AG04450 (cell line): ENCODE data around the gene FAM210A. TPM values are rescaled to one million over a fixed set of nuclear protein-coding genes. Genes with fewer than 3 reads are reported as not detected.

ENCODE experiments used
- CTCF ChIA-PET: fragments of 300-600, 350-600 bp; formaldehyde crosslinking; extraction: SDS; loops from one replicate; lab custom pipeline; 2022; ENCODE audit warnings: antibody characterized with exemption, inconsistent platforms; lab: Charles Lee
- POLR2A ChIA-PET: fragments of 350-600 bp; formaldehyde crosslinking; extraction: SDS; loops from one replicate; lab custom pipeline; 2021; ENCODE audit warnings: antibody characterized with exemption, inconsistent platforms; lab: Yijun Ruan, JAX
- DNase-seq: peaks from one replicate; pipeline ENCODE4 v3.0.0-alpha.2; 2011; ENCODE audit warnings: low read depth, low spot score
- H3K27ac ChIP-seq: one replicate; pipeline ENCODE4 v1.5.1; 2012; ENCODE audit warnings: low read depth, low read length, control low read depth
- H3K27me3 ChIP-seq: one replicate; pipeline ENCODE4 v1.6.0; 2012; ENCODE audit warnings: low read length; ENCODE audit not compliant: control insufficient read depth, insufficient read depth
- H3K4me3 ChIP-seq: 2 replicates; pipeline ENCODE4 v1.5.1; 2011; ENCODE audit warnings: mild to moderate bottlenecking, low read depth, low read length, control low read depth
- H3K9me3 ChIP-seq: 2 replicates; pipeline ENCODE4 v1.5.1; 2012; ENCODE audit warnings: low read length; ENCODE audit not compliant: control insufficient read depth, insufficient read depth
- polyA plus RNA-seq: library from polyadenylated mRNA; depleted of rRNA; stranded (reverse); fragments of >200 nt; gene quantifications from 2 replicates; pipeline ENCODE4 v1.2.3, GENCODE V29; 2011
- TF ChIP-seq, protein P1 (sequence below): IDR thresholded peaks from 2 replicates; pipeline ENCODE4 v1.5.1; 2011; ENCODE audit warnings: low read depth, low read length, control low read depth, inconsistent platforms

FAM210A gene
- polyA plus RNA-seq, 1 experiment: 12.9 TPM

DNA sequence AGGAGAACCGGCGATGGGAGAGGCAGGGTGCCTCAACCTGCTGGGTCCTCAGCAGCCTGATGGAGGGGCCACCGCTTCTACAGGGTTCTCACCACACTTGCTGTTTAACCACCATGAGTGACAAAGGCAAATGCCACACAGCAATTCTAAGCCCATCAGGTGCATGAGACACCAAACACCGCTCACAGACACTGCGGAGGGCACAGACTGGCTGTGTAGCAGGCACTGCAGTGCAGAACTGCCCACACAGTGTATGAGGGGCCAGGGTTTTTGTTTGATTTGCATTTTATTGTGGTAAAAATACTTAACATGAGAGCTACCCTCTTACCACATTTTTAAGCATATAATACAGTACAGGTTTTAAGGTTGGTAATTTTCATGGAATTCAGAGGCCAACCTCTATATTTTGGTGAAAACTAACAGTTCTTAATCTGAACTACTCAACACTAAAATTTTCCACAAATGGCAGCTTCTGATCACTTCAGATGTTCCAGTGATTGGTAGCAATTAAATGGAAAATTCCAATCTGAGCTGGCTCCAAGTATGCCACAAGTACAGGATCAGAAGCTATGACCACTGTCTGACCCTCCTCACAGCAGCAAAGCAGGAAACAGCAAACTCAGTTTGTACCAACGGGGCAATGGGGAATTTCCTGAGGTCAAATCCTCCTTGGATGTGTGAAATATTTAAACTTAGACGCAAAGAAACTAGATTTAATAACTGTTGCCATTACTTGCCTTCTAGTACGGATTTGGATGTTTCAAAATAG is 67.7 kb downstream of the FAM210A start:
- Histone ChIP-seq H3K27me3 (peaks cover 2% of the 10 kb centered on the region), H3K9me3 (no peaks in the 10 kb centered on the region; the same call in 1 of the 2 replicates), H3K4me3 (no peak overlapping the region), H3K27ac (no peak overlapping the region)
- ChIA-PET POLR2A (no interaction called here), CTCF (no interaction called here)
- TF ChIP-seq, protein P1, sequence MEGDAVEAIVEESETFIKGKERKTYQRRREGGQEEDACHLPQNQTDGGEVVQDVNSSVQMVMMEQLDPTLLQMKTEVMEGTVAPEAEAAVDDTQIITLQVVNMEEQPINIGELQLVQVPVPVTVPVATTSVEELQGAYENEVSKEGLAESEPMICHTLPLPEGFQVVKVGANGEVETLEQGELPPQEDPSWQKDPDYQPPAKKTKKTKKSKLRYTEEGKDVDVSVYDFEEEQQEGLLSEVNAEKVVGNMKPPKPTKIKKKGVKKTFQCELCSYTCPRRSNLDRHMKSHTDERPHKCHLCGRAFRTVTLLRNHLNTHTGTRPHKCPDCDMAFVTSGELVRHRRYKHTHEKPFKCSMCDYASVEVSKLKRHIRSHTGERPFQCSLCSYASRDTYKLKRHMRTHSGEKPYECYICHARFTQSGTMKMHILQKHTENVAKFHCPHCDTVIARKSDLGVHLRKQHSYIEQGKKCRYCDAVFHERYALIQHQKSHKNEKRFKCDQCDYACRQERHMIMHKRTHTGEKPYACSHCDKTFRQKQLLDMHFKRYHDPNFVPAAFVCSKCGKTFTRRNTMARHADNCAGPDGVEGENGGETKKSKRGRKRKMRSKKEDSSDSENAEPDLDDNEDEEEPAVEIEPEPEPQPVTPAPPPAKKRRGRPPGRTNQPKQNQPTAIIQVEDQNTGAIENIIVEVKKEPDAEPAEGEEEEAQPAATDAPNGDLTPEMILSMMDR: no peak
- no peak for DNase-seq

- H3K9me3 ChIP-seq: no peaks in the 10 kb centered on the region; the same call in 1 of the 2 replicates
- no peak overlapping the region for H3K4me3 ChIP-seq
- H3K27ac ChIP-seq: no peak overlapping the region
- no peak for DNase-seq
- peaks cover 2% of the 10 kb centered on the region for H3K27me3 ChIP-seq
- TF ChIP-seq, protein P1: no peak
- ChIA-PET CTCF (no interaction called here), POLR2A (no interaction called here)
These were observed 68.4 kb downstream of the FAM210A start for GRCh38 chr18:13657974-13658373.

DNA sequence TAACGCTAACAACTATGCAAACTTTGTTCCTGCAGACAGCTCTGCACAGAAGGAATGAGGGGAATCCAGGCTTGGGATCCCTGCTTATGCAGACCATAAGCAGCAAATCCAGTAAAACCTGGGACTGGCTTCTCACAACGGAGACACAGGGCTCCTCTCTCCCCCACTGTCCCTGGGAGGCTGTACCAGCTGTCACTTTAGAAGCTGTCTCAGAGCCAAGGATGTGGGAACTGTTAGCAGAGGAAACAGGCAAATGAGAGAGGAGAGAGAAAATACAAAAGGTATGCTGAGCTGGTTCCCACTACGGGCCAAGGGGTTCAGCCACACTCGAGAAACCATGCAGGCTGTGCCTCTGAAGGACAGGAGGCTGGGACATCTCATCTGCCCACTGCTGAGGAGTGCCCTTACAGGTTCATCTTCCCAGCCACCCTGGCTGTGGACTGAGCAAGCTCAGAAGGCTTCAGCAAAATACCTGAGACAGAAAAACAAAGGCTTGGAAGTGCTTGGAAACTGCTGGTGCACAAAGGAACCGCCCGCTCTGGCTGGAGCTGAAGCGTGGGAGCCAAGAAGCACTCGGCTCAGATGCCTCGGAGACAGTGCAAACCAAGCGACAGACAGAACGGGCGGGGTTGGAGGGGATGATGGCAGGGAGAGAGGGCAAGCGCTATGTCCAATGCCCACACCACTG is 72.5 kb downstream of the FAM210A start:
- no peak overlapping the region for H3K4me3 ChIP-seq
- DNase-seq: no peak
- ChIA-PET CTCF (no interaction called here), POLR2A (no interaction called here)
- H3K27me3 ChIP-seq: peaks cover 9% of the 10 kb centered on the region
- H3K27ac ChIP-seq: no peak overlapping the region
- H3K9me3 ChIP-seq: no peaks in the 10 kb centered on the region; the same call in 1 of the 2 replicates
- TF ChIP-seq, protein P1: no peak

GRCh38 chr18:13649397-13650390 is 76.7 kb downstream of the FAM210A start:
- peaks cover 9% of the 10 kb centered on the region for H3K27me3 ChIP-seq
- no peak for DNase-seq
- H3K27ac ChIP-seq: no peak overlapping the region
- no peaks in the 10 kb centered on the region; the same call in 1 of the 2 replicates for H3K9me3 ChIP-seq
- CTCF ChIA-PET: interaction anchor here (0.6 kb wide), 1 partner anchor 10 kb away, joined by 3 read pairs; no protein-coding TSS in a partner anchor
- H3K4me3 ChIP-seq: no peak overlapping the region
- TF ChIP-seq, protein P1: no peak
- POLR2A ChIA-PET: no interaction called here
